ENCODE results near the gene OBP2B. TPM values are rescaled to one million over a fixed set of nuclear protein-coding genes. Genes with fewer than 3 reads are reported as not detected.
"Not testable (repeated sequence)": the region's sequence is repeated elsewhere in the genome, so short reads cannot be mapped to it uniquely, and the experiment has no call there.

OBP2B gene
- polyA plus RNA-seq, 1 experiment, result not detected

- TF ChIP-seq, protein P1, sequence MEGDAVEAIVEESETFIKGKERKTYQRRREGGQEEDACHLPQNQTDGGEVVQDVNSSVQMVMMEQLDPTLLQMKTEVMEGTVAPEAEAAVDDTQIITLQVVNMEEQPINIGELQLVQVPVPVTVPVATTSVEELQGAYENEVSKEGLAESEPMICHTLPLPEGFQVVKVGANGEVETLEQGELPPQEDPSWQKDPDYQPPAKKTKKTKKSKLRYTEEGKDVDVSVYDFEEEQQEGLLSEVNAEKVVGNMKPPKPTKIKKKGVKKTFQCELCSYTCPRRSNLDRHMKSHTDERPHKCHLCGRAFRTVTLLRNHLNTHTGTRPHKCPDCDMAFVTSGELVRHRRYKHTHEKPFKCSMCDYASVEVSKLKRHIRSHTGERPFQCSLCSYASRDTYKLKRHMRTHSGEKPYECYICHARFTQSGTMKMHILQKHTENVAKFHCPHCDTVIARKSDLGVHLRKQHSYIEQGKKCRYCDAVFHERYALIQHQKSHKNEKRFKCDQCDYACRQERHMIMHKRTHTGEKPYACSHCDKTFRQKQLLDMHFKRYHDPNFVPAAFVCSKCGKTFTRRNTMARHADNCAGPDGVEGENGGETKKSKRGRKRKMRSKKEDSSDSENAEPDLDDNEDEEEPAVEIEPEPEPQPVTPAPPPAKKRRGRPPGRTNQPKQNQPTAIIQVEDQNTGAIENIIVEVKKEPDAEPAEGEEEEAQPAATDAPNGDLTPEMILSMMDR (IDR thresholded peaks at IDR 0.05; ENCODE audit: insufficient read depth, low read depth, low read length), result no peak
- DNase-seq (ENCODE audit: low read depth), result no peak
- Histone ChIP-seq H3K36me3 (ENCODE audit: control insufficient read depth, insufficient read depth, low read length) (no peaks in the 10 kb centered on the region), H3K4me3 (ENCODE audit: low read depth, low read length) (no peak overlapping the region), H3K27me3 (ENCODE audit: control insufficient read depth, insufficient read depth, low read length) (peaks cover 4% of the 10 kb centered on the region; the same call in 1 of the 2 replicates)
- CTCF ChIA-PET, result no interaction called here
- POLR2A ChIA-PET, result no interaction called here
Measured at GRCh38 chr9:133221177-133221809, 12.2 kb upstream of the OBP2B start.

GRCh38 chr9:133218049-133218975, 9.3 kb upstream of the OBP2B start:
- H3K4me3 ChIP-seq (ENCODE audit: low read depth, low read length); H3K27me3 ChIP-seq (ENCODE audit: control insufficient read depth, insufficient read depth, low read length); DNase-seq (ENCODE audit: low read depth); POLR2A ChIA-PET; H3K36me3 ChIP-seq (ENCODE audit: control insufficient read depth, insufficient read depth, low read length): not testable (repeated sequence)
- CTCF ChIA-PET, result interaction anchor here (0.9 kb wide), 2 partner anchors 12 to 16 kb away, joined by 3 to 4 read pairs; no protein-coding TSS in a partner anchor

- H3K36me3 ChIP-seq (ENCODE audit: control insufficient read depth, insufficient read depth, low read length); CTCF ChIA-PET; H3K4me3 ChIP-seq (ENCODE audit: low read depth, low read length); POLR2A ChIA-PET; DNase-seq (ENCODE audit: low read depth); H3K27me3 ChIP-seq (ENCODE audit: control insufficient read depth, insufficient read depth, low read length): not testable (repeated sequence)
Measured at GRCh38 chr9:133217333-133217988, 8.4 kb upstream of the OBP2B start.

GRCh38 chr9:133214276-133214675, 5.2 kb upstream of the OBP2B start:
- H3K36me3 ChIP-seq (ENCODE audit: control insufficient read depth, insufficient read depth, low read length); H3K27me3 ChIP-seq (ENCODE audit: control insufficient read depth, insufficient read depth, low read length); H3K4me3 ChIP-seq (ENCODE audit: low read depth, low read length); DNase-seq (ENCODE audit: low read depth); POLR2A ChIA-PET; CTCF ChIA-PET: not testable (repeated sequence)

DNA sequence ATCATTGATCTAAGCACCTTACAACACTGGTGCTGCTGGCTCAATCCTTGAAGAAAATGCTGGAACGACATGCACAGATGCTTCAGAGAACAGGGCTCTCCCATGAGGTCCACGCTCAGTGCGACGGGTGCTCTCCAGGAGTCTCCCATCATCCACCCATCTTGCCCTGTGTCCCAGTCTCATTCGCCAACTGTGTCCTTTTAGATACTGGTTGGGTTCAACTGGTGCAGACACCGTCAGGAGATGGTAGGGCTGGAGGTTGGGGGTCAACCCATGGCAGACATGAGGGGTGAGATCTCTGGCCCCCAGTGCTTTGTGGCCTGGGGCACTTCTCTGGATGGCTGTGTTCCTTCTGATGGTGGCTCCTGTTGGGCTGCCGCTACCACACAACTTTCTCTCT, 1.6 kb upstream of the OBP2B start:
- no peak for DNase-seq (ENCODE audit: low read depth)
- ChIA-PET POLR2A (no interaction called here), CTCF (no interaction called here)
- Histone ChIP-seq H3K4me3 (ENCODE audit: low read depth, low read length) (no peak overlapping the region), H3K27me3 (ENCODE audit: control insufficient read depth, insufficient read depth, low read length) (peaks cover 1% of the 10 kb centered on the region; the same call in 1 of the 2 replicates), H3K36me3 (ENCODE audit: control insufficient read depth, insufficient read depth, low read length) (no peaks in the 10 kb centered on the region)
- TF ChIP-seq, protein P1 (IDR thresholded peaks at IDR 0.05; ENCODE audit: insufficient read depth, low read depth, low read length), result no peak

DNA sequence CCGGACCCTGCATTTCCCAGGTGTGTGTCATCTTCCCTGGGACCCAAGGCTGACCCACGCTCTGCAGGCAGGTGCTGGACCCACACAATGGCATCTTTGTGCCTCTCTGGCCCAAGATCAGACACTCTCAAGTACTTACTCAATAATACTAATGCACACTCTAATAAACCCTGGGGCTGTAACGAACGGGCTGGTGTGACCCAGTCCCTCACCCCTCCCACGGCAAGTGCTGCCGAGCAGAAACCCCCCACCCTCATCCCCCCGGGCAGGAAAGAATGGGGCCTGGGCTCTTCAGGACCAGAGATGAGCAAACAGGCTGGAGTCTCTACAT, 1.1 kb upstream of the OBP2B start:
- POLR2A ChIA-PET, result no interaction called here
- TF ChIP-seq, protein P1 (IDR thresholded peaks at IDR 0.05; ENCODE audit: insufficient read depth, low read depth, low read length), result no peak
- no peaks in the 10 kb centered on the region for H3K36me3 ChIP-seq (ENCODE audit: control insufficient read depth, insufficient read depth, low read length)
- no peak for DNase-seq (ENCODE audit: low read depth)
- H3K27me3 ChIP-seq (ENCODE audit: control insufficient read depth, insufficient read depth, low read length), result peaks cover 1% of the 10 kb centered on the region; the same call in 1 of the 2 replicates
- CTCF ChIA-PET, result no interaction called here
- no peak overlapping the region for H3K4me3 ChIP-seq (ENCODE audit: low read depth, low read length)

GRCh38 chr9:133209327-133210201, 514 bp upstream of the OBP2B start:
- H3K4me3 ChIP-seq (ENCODE audit: low read depth, low read length); CTCF ChIA-PET; POLR2A ChIA-PET; DNase-seq (ENCODE audit: low read depth); H3K36me3 ChIP-seq (ENCODE audit: control insufficient read depth, insufficient read depth, low read length); H3K27me3 ChIP-seq (ENCODE audit: control insufficient read depth, insufficient read depth, low read length): not testable (repeated sequence)

DNA sequence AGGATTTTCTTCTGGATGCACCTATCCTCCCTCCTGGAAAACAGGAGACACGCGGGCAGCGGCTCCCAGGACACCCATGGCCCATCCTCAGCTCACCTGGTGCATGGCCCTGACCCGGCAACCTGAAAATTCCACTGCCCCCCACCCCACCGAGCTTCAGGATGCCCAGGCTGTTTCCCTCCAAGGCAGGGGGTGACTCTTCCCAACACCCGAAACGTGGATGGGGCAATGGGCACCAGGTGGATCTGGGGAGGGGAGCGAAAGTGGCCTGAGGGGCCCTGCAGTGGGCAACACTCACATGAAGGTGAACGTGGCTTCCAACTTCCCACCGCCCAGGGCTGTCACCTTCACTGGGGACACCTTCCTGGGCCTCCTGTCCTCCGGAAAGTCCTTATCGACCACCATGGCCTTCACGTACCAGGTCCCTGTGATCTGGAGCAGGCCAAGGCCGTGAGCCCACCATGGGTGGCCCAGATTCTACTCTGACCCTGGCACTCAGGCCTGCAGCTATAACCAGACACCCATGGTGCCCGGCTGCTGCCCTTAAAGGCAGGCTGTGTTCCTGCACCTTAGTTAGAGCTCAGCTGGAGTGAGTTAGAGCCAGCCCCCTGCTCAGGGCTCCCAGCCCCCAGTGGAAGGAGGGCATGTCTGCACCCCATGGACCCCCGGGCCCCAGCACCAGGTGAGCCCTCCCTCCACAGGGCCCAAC, 725 bp downstream of the OBP2B start:
- H3K27me3 ChIP-seq (ENCODE audit: control insufficient read depth, insufficient read depth, low read length); H3K36me3 ChIP-seq (ENCODE audit: control insufficient read depth, insufficient read depth, low read length); POLR2A ChIA-PET; DNase-seq (ENCODE audit: low read depth); H3K4me3 ChIP-seq (ENCODE audit: low read depth, low read length); CTCF ChIA-PET: not testable (repeated sequence)

All from BJ (cell line).